SK-N-MC (cell line): ENCODE results near the gene DDAH1.

Source experiments
- EZH2 ChIP-seq: fragments of 200-600 bp; sonication (generic); IDR thresholded peaks from one replicate; pipeline ENCODE4 v1.6.1; 2017; ENCODE audit warnings: antibody characterized with exemption
- POLR2AphosphoS5 ChIP-seq: IDR thresholded peaks from 2 replicates; pipeline ENCODE4 v1.6.1; 2012; ENCODE audit warnings: mild to moderate bottlenecking, low read depth, low read length, borderline replicate concordance

DNA sequence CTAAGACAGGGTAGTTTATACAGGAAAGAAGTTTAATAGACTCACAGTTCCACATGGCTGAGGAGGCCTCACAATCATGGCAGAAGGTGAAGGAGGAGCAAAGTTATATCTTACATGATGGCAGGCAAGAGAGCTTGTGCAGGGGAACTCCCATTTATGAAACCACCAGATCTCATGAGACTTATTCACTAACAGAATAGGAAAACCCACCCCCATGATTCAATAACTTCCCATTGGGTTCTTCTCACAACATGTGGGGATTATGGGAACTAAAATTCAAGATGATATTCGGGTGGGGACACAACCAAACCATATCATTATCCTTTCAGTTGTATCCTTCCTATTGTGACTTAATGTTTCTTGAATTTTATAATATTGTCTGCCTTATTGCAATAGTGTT is 13.4 kb upstream of the DDAH1 start:
- TF ChIP-seq EZH2 = no peak
- TF ChIP-seq POLR2AphosphoS5 = no peak
